Camera-type eye (tissue), 1 donor: ENCODE measurements around the gene ZSWIM5. TPM values are rescaled to one million over a fixed set of nuclear protein-coding genes. Genes with fewer than 3 reads are reported as not detected.

ENCODE experiments used
- total RNA-seq: library from RNA; depleted of rRNA; stranded (reverse); fragments of >200 nt; gene quantifications from one replicate; pipeline ENCODE4 v1.2.3, GENCODE V29; 2014

Gene ZSWIM5
- 23.0 TPM for total RNA-seq

GRCh38 chr1:45205910-45206721 is at the start of gene ZSWIM5:
Gene ZSWIM5 (minus strand): TSS chr1:45206605. CDS start chr1:45206350, 255 bp downstream.

GRCh38 chr1:45011837-45012638 is 194.4 kb downstream of the ZSWIM5 start, which contains the start of gene UROD:
Gene UROD (plus strand): TSS chr1:45012254. CDS start chr1:45012266, 12 bp downstream.

GRCh38 chr1:45010855-45011811 is 195.3 kb downstream of the ZSWIM5 start, which contains the start of gene HECTD3:
Gene HECTD3 (minus strand): TSS chr1:45011324. CDS start chr1:45011257, 67 bp downstream.

Other genes with a start within 250 kb of the ZSWIM5 start
- gene EIF2B3, start 220.0 kb downstream of the ZSWIM5 start, total RNA-seq: 46.6 TPM
- gene HECTD3, start 195.3 kb downstream of the ZSWIM5 start, total RNA-seq: 28.5 TPM
- 56.0 TPM for gene UROD, start 194.4 kb downstream of the ZSWIM5 start, total RNA-seq
- gene HPDL, start 120.3 kb upstream of the ZSWIM5 start, total RNA-seq: 1.4 TPM
- gene TOE1, start 133.6 kb upstream of the ZSWIM5 start, total RNA-seq: 13.9 TPM
- 27.1 TPM for gene MUTYH, start 133.8 kb upstream of the ZSWIM5 start, total RNA-seq